IMR-90 (cell line): ENCODE data around the gene BNIP3. TPM values are rescaled to one million over a fixed set of nuclear protein-coding genes. Genes with fewer than 3 reads are reported as not detected.
A peak's percentile ranks its signal among the peaks of the same experiment; 100 is the strongest.

ENCODE experiments used
- ATAC-seq: fragments of 200-7000 bp; cut with Tn5 transposase; 2 replicates; pipeline ENCODE4 v1.9.1; 2020; ENCODE audit warnings: low read depth, mild to moderate bottlenecking, moderate library complexity
- BruUV-seq: library from RNA; stranded (reverse); fragments of 400-500 nt; replicated peaks from 2 replicates; lab custom pipeline; 2021; lab: Mats Ljungman, UMichigan
- CTCF ChIA-PET: fragments of 300-600 bp; formaldehyde crosslinking; extraction: SDS; loops from one replicate; lab custom pipeline; 2021; ENCODE audit warnings: antibody characterized with exemption; lab: Yijun Ruan, JAX
- POLR2A ChIA-PET: fragments of 300-600 bp; sonication (Branson Sonifier 250); formaldehyde crosslinking; loops from one replicate; lab custom pipeline; 2022; ENCODE audit warnings: antibody characterized with exemption; ENCODE audit not compliant: unreplicated experiment; lab: Charles Lee
- DNase-seq: peaks from one replicate; pipeline ENCODE4 v3.0.0; 2013
- H2AFZ ChIP-seq: replicated peaks from 2 replicates; pipeline ENCODE3; 2013; ENCODE audit warnings: low read length, mild to moderate bottlenecking; ENCODE audit not compliant: poor library complexity
- H2AK5ac ChIP-seq: 2 replicates; pipeline ENCODE4 v1.6.1; 2013; ENCODE audit warnings: low read depth, low read length, inconsistent platforms
- H2AK9ac ChIP-seq: replicated peaks from 2 replicates; pipeline ENCODE3; 2013; ENCODE audit warnings: mild to moderate bottlenecking, low read depth, low read length, moderate library complexity; ENCODE audit not compliant: poor library complexity
- H2BK120ac ChIP-seq: 2 replicates; pipeline ENCODE4 v1.6.1; 2013; ENCODE audit warnings: low read depth, low read length, inconsistent platforms
- H2BK15ac ChIP-seq: 3 replicates; pipeline ENCODE4 v1.6.1; 2013; ENCODE audit warnings: low read depth, low read length, inconsistent platforms
- H2BK20ac ChIP-seq: 2 replicates; pipeline ENCODE4 v1.6.1; 2013; ENCODE audit warnings: low read depth, mild to moderate bottlenecking, inconsistent platforms, low read length, moderate library complexity
- H2BK5ac ChIP-seq: 2 replicates; pipeline ENCODE4 v1.6.1; 2013; ENCODE audit warnings: mild to moderate bottlenecking, low read depth, low read length, inconsistent platforms; ENCODE audit not compliant: poor library complexity, severe bottlenecking
- H3K14ac ChIP-seq: replicated peaks from 2 replicates; pipeline ENCODE4 v1.6.1; 2013; ENCODE audit warnings: low read depth, low read length, inconsistent platforms
- H3K18ac ChIP-seq: 2 replicates; pipeline ENCODE4 v1.6.1; 2013; ENCODE audit warnings: low read depth, low read length, control low read depth
- H3K23ac ChIP-seq: 2 replicates; pipeline ENCODE4 v1.6.1; 2013; ENCODE audit warnings: low read depth, low read length, inconsistent platforms
- H3K27ac ChIP-seq: 2 replicates; pipeline ENCODE4 v1.5.1; 2013; ENCODE audit warnings: mild to moderate bottlenecking, control low read depth, low read length; ENCODE audit not compliant: insufficient read depth
- H3K27me3 ChIP-seq: 2 replicates; pipeline ENCODE4 v1.6.1; 2013; ENCODE audit warnings: low read length; ENCODE audit not compliant: control insufficient read depth, insufficient read depth
- H3K36me3 ChIP-seq: 2 replicates; pipeline ENCODE4 v1.6.1; 2013; ENCODE audit warnings: low read length, mixed read lengths; ENCODE audit not compliant: control insufficient read depth, insufficient read depth
- H3K4ac ChIP-seq: 2 replicates; pipeline ENCODE4 v1.6.1; 2013; ENCODE audit warnings: low read depth, low read length, inconsistent platforms
- H3K4me1 ChIP-seq: 2 replicates; pipeline ENCODE4 v1.6.1; 2013; ENCODE audit warnings: low read length, mixed read lengths; ENCODE audit not compliant: control insufficient read depth, insufficient read depth
- H3K4me2 ChIP-seq: 2 replicates; pipeline ENCODE4 v1.6.1; 2013; ENCODE audit warnings: low read depth, mild to moderate bottlenecking, control low read depth, low read length, moderate library complexity
- H3K4me3 ChIP-seq: 2 replicates; pipeline ENCODE4 v1.5.1; 2013; ENCODE audit warnings: low read depth, mild to moderate bottlenecking, control low read depth, low read length, moderate library complexity; ENCODE audit not compliant: insufficient read depth
- H3K56ac ChIP-seq: 2 replicates; pipeline ENCODE4 v1.6.1; 2013; ENCODE audit warnings: low read length, inconsistent platforms; ENCODE audit not compliant: insufficient read depth; ENCODE audit errors: extremely low read depth
- H3K79me1 ChIP-seq, 2 experiments: 2 replicates each; pipeline ENCODE4 v1.6.1; 2013; ENCODE audit warnings: low read length in 2 of 2, inconsistent platforms in 1 of 2, low read depth in 1 of 2
- H3K9ac ChIP-seq: 2 replicates; pipeline ENCODE4 v1.6.1; 2013; ENCODE audit warnings: low read depth, low read length, control low read depth
- H3K9me1 ChIP-seq: 2 replicates; pipeline ENCODE4 v1.6.1; 2013; ENCODE audit warnings: low read length, inconsistent platforms; ENCODE audit not compliant: insufficient read depth
- H3K9me3 ChIP-seq: 2 replicates; pipeline ENCODE4 v1.6.1; 2013; ENCODE audit warnings: low read length; ENCODE audit not compliant: control insufficient read depth, insufficient read depth
- H4K20me1 ChIP-seq: 2 replicates; pipeline ENCODE4 v1.6.1; 2013; ENCODE audit warnings: low read length, inconsistent platforms; ENCODE audit not compliant: insufficient read depth
- H4K5ac ChIP-seq: 2 replicates; pipeline ENCODE4 v1.6.1; 2013; ENCODE audit warnings: mild to moderate bottlenecking, low read depth, low read length, control low read depth
- H4K8ac ChIP-seq, 2 experiments: 2 replicates each; pipeline ENCODE4 v1.6.1; 2013; ENCODE audit warnings: low read depth in 2 of 2, low read length in 2 of 2, control low read depth in 1 of 2, inconsistent platforms in 1 of 2
- H4K91ac ChIP-seq: 2 replicates; pipeline ENCODE4 v1.6.1; 2013; ENCODE audit warnings: low read depth, low read length, inconsistent platforms; ENCODE audit not compliant: insufficient read depth
- BHLHE40 ChIP-seq: fragments of 150-350 bp; IDR thresholded peaks from 2 replicates; pipeline ENCODE4 v1.6.1; 2016; ENCODE audit warnings: mild to moderate bottlenecking, low read depth, low read length
- CEBPB ChIP-seq: IDR thresholded peaks from 2 replicates; pipeline ENCODE4 v1.6.1; 2012; ENCODE audit warnings: low read depth, low read length, improper control_type of control experiment
- CHD1 ChIP-seq: IDR thresholded peaks from 2 replicates; pipeline ENCODE4 v1.6.1; 2012; ENCODE audit warnings: low read depth, low read length, improper control_type of control experiment
- ELK1 ChIP-seq: fragments of 150-350 bp; IDR thresholded peaks from 2 replicates; pipeline ENCODE4 v1.6.1; 2016; ENCODE audit warnings: low read depth, mild to moderate bottlenecking, low read length, moderate library complexity, borderline replicate concordance
- MAFK ChIP-seq: IDR thresholded peaks from 2 replicates; pipeline ENCODE4 v1.6.1; 2012; ENCODE audit warnings: low read depth, low read length, improper control_type of control experiment
- MXI1 ChIP-seq: IDR thresholded peaks from 2 replicates; pipeline ENCODE4 v1.6.1; 2012; ENCODE audit warnings: low read depth, mild to moderate bottlenecking, low read length, moderate library complexity, borderline replicate concordance
- POLR2A ChIP-seq: IDR thresholded peaks from 2 replicates; pipeline ENCODE4 v1.6.1; 2012; ENCODE audit warnings: mild to moderate bottlenecking, low read depth, low read length
- RAD21 ChIP-seq: IDR thresholded peaks from 2 replicates; pipeline ENCODE4 v1.6.1; 2012; ENCODE audit warnings: low read length, improper control_type of control experiment
- RCOR1 ChIP-seq: IDR thresholded peaks from 2 replicates; pipeline ENCODE4 v1.6.1; 2012; ENCODE audit warnings: mild to moderate bottlenecking, low read length, improper control_type of control experiment; ENCODE audit not compliant: insufficient replicate concordance
- RFX5 ChIP-seq: IDR thresholded peaks from 2 replicates; pipeline ENCODE4 v1.8.0; 2012; ENCODE audit warnings: low read depth, mild to moderate bottlenecking, low read length, moderate library complexity
- SMC3 ChIP-seq: fragments of 150-350 bp; IDR thresholded peaks from 2 replicates; pipeline ENCODE4 v1.6.1; 2016; ENCODE audit warnings: low read depth, mild to moderate bottlenecking, antibody characterized with exemption, low read length, moderate library complexity
- USF2 ChIP-seq: fragments of 150-350 bp; IDR thresholded peaks from 2 replicates; pipeline ENCODE4 v1.6.1; 2017; ENCODE audit warnings: mild to moderate bottlenecking, antibody characterized with exemption, low read length, low read depth
- WGBS, 2 experiments: methylation state at CpG; one replicate each; pipeline versions ENCODE4 v1.1.5 to v1.1.7; 2013; ENCODE audit warnings: missing lambda C conversion rate in 2 of 2; ENCODE audit not compliant: insufficient read length in 1 of 2; ENCODE audit errors: extremely low coverage in 2 of 2; 5-methylcytosine and 5-hydroxymethylcytosine counted together
- dilution Hi-C: fragments of 300-500 bp; cut with HindIII; formaldehyde crosslinking; loops from one replicate; pipeline ENCODE4 v1.14.3; 2018; ENCODE audit warnings: low sequenced_read_pairs; ENCODE audit not compliant: unreplicated experiment
- in situ Hi-C: fragments of 300-500 bp; cut with MboI; formaldehyde crosslinking; loops from 3 replicates; pipeline ENCODE4 v1.14.3; 2019; ENCODE audit warnings: low sequenced_read_pairs, inconsistent platforms, mixed read lengths
- intact Hi-C: fragments of 100-400 bp; cut with micrococcal nuclease; formaldehyde crosslinking; loops from 2 replicates; pipeline ENCODE4 v1.10.0; 2022
- polyA plus RNA-seq, 3 experiments: library from polyadenylated mRNA; depleted of rRNA; stranded (reverse); fragments of >200 nt; gene quantifications; 2 replicates each; pipeline ENCODE4 v1.2.3, GENCODE V29; 2012; ENCODE audit warnings: low replicate concordance in 1 of 3
- total RNA-seq: library from RNA; depleted of rRNA; stranded (reverse); fragments of >200 nt; gene quantifications from 2 replicates; pipeline ENCODE4 v1.2.3, GENCODE V29; 2012

Gene BNIP3
- total and polyA plus RNA-seq, 2 of the 4 experiments (the other 2 are of a cell fraction) = 134 to 211 TPM

GRCh38 chr10:131998050-131998844 lies 16.5 kb upstream of the BNIP3 start:
- H3K79me1 ChIP-seq = no peaks in the 10 kb centered on the region
- H4K5ac ChIP-seq = peak overlapping the region; percentile 21; the same call in 1 of the 2 replicates
- no peaks in the 10 kb centered on the region for H3K36me3 ChIP-seq
- WGBS, 2 experiments = 20% methylated on average over 2 of the region's 15 CpGs; no CpG with 5 or more reads in 1 of the 2 experiments
- peak overlapping the region; percentile 7; the same call in 1 of the 2 replicates for H3K56ac ChIP-seq
- POLR2A ChIA-PET = no interaction called here
- in situ Hi-C loops (no loop called here), intact Hi-C loops (no loop called here), dilution Hi-C loops (no loop called here)
- BruUV-seq = no TSS peak
- no peaks in the 10 kb centered on the region for H3K9me3 ChIP-seq
- CTCF ChIA-PET = interaction anchor here (1.2 to 1.3 kb wide), 2 partner anchors 25 to 145 kb away, joined by 4 to 6 read pairs; no protein-coding TSS in a partner anchor
- peak overlapping the region; percentile 17 for H4K91ac ChIP-seq
- peak overlapping the region; percentile 28; the same call in 1 of the 2 replicates for H2BK20ac ChIP-seq
- H2BK15ac ChIP-seq = 0 out of 3 replicates have a peak overlapping the region, but pooled peaks have one; percentile 76
- peak overlapping the region in 1 of 2 experiments; percentile 3; a peak in 1 of 4 replicates for H4K8ac ChIP-seq
- no peak for TF ChIP-seq MAFK
- TF ChIP-seq RFX5 = no peak
- no peak for TF ChIP-seq BHLHE40
- no peak for TF ChIP-seq POLR2A
- TF ChIP-seq RCOR1 = no peak
- TF ChIP-seq USF2 = no peak
- no peak for TF ChIP-seq SMC3
- no peak for TF ChIP-seq CHD1
- no peak for TF ChIP-seq CEBPB
- no peak for TF ChIP-seq MXI1
- TF ChIP-seq ELK1 = no peak
- TF ChIP-seq RAD21 = no peak
- H2BK120ac ChIP-seq = peak overlapping the region; percentile 50
- no peak overlapping the region; the same call in 1 of the 2 replicates for H3K23ac ChIP-seq
- H2AK9ac ChIP-seq = no peak overlapping the region
- H3K4me2 ChIP-seq = peak overlapping the region; percentile 38
- H2AFZ ChIP-seq = peak overlapping the region; percentile 41
- H3K18ac ChIP-seq = peak overlapping the region; percentile 42; the same call in 1 of the 2 replicates
- peaks cover 18% of the 10 kb centered on the region for H3K4me1 ChIP-seq
- peak overlapping the region; percentile 12 for H2BK5ac ChIP-seq
- peaks cover 10% of the 10 kb centered on the region; the same call in 1 of the 2 replicates for H3K9me1 ChIP-seq
- no peak overlapping the region for H3K4me3 ChIP-seq
- no peaks in the 10 kb centered on the region for H4K20me1 ChIP-seq
- peaks cover 5% of the 10 kb centered on the region; the same call in 1 of the 2 replicates for H3K27me3 ChIP-seq
- H3K27ac ChIP-seq = peak overlapping the region; percentile 51; the same call in 1 of the 2 replicates
- ATAC-seq (no peak; the same call in 1 of the 2 replicates), DNase-seq (no peak)
- 0 out of 2 replicates have a peak overlapping the region, but pooled peaks have one; percentile 43 for H2AK5ac ChIP-seq
- 0 out of 2 replicates have a peak overlapping the region, but pooled peaks have one; percentile 15 for H3K14ac ChIP-seq
- H3K9ac ChIP-seq = no peak overlapping the region
- peak overlapping the region; percentile 39; the same call in 1 of the 2 replicates for H3K4ac ChIP-seq
